Stimulated activated CD8-positive, alpha-beta memory T cell treated with anti-CD3 and anti-CD28 coated beads, Interleukin-15, amount 100 ng/mL, for 1 hour (primary cell): ENCODE measurements around the gene JAKMIP3.

Experiments
- DNase-seq: peaks from one replicate; pipeline ENCODE4 v3.0.0-alpha.2; 2020; ENCODE audit warnings: low read depth

JAKMIP3 gene

DNA sequence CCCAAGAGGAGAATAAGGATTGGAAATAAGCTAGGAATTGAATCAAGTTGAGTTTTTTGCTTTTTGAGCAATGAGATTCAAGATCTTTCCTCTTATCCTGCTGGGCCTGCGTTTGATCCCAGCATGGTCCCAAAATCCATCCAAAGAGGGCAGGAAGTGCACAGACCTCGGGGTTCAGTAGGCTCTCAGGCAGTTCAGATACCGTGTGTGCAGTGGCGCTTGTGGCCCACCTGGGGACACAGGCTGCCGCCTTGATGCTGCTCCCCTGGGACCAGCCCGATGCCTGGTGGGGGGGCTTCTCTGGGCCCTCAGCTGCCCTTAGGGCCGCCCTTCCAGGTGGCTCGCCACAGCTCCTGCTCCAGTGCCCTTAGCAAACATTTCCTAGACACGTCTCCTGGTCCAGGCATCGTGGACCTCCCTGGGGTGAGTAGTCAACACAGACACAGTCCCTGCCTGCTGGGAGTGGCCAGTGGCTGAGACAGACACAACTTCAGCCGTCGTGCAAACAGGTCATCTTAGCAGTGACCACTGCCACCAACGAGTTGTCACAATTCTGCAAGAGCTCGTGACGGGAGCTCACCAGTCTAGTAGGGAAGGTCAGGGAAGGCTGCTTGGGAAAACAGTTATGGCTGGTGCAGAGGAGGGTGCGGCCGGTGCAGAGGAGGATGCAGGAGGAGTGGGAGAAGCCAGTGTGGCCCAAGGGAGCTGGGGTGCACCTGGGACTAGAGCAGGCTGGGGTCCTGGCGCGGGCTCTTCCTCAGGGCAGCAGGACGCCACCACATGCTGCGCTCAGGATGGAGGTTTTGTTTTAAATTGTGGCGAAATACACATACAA lies 21.7 kb upstream of the JAKMIP3 start:
- no peak for DNase-seq

DNA sequence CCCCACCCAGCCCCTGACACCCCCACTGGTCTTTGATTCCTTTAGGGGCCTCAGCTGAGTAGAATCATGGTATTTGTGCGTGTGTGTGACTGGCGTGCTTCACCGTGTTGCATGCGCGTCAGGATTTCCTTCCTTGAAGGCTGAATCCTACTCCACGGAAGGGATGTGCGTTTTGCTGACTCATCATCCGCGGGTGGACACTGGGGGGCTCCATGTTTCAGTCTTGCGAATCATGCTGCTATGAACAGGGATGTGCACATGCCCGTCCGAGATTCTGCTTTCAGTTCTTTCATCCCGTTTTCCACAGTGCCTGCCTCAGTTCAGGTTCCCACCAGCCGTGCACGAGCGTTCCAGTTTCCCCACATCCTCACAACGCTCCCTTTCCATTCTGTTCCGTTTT lies 20.9 kb upstream of the JAKMIP3 start:
- no peak for DNase-seq

DNA sequence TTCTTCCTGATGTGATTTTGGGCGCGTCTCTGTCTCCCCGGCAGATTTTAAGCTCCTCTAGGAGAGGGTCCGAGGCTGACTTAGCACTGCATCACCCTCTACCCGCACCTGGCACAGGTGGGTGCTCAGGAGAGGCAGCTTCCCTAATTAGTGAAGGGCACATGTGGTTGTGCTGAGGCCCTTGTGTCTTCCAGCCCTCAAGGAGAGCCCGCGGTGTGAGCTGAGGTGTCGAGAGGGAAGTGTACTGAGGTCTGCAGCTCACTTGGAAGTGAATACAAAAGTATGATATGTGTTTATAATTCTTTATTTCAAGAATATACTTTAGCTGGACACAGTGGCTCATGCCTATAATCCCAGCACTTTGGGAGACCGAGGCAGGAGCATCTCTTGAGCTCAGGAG lies 20.4 kb upstream of the JAKMIP3 start:
- DNase-seq = no peak

DNA sequence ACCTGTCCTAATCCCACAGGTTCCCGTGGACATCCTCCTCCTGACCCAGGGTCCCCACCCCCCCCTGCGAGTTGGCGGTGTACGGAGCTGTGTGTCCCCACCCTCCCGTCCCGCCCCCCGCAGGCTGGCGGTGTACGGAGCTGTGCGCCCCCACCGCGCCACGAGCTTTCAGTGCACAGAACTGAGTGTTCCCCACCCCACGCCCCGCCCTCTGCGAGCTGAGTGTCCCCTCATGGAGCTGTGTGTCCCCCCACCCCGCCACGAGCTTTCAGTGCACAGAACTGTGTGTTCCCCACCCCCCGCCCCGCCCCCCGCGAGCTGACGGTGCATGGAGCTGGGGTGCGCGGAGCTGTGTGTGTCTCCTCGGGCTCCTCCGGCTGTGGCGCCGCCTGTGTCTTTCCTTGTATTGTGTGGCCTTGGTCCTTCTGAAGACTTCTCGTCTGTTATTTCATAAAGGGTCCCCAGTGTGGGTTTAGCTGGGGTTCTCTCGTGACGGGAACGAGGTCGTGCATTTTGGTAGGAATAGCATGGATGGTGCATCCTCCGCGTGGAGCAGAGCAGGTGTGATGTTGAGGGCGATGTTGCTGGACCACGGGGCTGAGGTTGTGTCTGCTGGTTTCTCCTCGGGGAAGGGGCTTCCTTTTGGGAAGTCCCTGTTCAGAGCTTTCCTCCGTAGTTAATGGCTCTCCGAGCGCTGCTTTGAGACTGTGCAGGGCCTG lies 18.0 kb upstream of the JAKMIP3 start:
- no peak for DNase-seq

DNA sequence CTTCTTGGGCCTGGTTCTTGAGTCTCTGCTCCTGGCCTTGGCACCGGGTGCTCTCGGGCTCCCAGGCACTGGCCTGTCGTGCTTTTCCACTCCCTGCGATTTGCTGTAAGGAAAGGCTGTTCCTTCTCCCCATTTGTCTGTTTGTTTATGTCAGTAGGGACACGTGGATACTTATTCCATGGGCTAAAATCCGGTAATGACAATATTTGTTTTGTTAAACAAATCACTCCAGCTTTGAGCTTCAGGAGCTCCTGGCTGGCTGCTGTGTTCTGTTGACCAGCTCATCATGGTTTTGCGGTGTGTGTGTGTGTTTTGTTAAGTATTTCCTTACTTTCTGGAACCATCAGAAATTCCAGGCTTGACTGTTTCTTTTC lies 17.5 kb upstream of the JAKMIP3 start:
- DNase-seq = no peak

DNA sequence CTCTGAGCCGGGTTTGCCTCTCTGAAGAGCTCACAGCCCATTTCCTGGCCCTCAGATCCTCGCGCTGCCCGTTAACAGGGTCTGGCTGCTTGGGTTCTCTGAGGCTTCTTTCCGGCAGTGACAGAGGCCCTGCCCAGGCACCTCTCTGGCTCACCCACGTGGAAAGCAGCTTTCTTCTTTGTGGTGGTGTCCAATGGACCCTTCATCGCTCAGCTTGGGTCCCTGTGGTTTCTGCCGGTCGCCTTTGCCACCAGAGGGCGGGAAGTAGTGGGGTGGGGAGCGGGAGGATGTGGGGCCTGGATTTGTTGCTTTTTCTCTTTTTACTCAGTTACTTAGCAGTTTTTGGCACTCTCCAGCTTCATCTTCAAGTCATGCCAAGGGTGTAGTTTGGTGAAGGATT lies 15.6 kb upstream of the JAKMIP3 start:
- DNase-seq = no peak

DNA sequence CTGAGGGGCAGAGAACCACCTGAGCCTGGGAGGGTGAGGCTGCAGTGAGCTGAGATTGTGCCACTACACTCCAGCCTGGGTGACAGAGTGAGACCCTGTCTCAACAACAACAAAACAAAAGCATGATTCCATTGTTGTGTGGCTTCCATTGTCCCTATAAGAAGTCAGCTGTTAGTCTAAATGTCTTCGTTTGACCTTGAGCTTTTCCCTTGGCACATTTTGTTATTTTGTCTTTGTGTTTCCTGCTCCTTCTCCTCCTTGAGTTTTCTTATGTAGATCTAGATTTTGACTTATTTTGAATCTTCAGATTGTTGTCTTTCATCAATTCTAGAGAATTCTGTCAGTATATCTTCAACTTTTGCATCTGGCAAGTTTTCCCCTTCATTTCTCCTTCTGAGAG lies 13.6 kb upstream of the JAKMIP3 start:
- DNase-seq = no peak

DNA sequence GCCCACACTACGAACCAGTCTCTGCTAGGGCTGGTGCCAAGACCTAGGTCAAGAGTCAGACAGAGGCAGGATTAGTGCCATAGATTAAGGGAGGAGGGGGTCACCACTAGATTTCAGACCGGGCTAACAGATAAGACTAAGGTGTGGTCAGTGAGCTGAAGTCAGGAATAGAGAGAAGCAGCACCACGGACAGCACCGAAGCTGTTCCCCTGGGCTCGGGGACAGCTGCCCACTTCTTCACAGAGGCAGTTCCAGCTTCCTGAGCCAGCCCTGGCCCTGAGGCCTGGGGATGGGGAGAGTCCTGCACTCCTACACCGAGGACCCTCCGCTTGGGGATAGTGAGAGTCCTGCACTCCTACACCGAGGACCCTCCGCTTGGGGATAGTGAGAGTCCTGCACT lies 11.2 kb upstream of the JAKMIP3 start:
- DNase-seq = no peak

DNA sequence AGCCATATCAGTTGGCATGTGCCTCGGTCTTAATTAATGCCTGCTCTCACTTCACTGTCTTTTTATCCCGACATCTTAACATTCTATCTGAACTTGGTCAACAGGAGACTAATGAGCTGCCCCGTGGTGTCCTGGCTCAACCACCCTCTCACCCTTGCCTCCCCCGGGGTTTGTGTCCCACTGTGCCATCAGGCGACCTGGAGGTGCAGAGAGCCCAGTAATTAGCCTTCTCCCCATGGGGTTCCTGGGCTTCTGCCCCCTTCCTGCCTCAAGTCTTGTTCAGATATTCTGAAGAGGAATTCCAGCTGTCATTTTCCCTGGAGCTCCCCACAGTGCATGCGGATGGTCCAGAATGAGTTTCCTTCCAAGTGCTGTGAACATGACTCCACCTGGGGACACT lies 10.1 kb upstream of the JAKMIP3 start:
- DNase-seq = no peak

DNA sequence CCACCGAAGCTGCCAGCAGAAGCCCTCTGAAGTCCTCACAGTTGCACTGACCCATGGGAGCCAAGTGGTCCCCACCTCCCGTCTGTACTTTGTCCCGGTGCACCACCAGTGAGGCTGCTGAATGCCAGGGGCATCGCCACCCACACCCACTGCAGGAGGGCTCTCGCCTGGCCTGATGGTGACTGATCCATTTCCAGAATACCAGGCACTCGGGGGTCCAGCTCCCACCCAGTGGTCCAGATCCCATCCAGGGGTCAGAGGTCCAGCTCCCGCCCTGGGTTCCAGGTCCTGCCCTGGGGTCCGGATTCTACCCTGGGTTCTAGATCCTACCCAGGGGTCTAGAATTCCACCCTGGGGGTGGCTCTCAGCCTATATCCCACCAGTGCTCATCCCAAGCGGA lies 9.1 kb upstream of the JAKMIP3 start:
- DNase-seq = no peak

DNA sequence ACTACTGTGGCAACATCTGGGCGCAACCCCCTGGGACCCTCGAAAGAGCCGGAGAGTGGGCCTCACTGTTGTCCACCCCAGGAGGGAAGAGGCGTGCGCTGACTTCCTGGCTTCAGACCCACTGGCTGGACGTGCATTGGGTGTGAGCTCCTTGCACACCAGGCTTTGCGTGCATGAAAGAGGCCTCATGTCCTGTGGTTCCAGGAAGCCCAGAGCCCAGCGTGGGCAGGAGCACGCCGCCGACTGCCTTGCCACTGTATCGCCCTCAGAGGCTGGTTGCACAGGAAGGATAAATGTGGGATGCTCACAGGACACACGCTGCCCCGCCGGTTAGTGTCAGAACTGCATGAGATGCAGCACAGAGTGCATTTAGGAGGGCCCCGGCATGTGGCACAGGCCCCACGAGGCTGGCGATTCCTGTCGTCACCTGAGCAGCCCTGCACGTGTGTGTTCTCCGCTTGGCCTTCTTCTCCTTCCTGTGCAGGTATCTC lies 8.5 kb upstream of the JAKMIP3 start:
- DNase-seq = no peak

DNA sequence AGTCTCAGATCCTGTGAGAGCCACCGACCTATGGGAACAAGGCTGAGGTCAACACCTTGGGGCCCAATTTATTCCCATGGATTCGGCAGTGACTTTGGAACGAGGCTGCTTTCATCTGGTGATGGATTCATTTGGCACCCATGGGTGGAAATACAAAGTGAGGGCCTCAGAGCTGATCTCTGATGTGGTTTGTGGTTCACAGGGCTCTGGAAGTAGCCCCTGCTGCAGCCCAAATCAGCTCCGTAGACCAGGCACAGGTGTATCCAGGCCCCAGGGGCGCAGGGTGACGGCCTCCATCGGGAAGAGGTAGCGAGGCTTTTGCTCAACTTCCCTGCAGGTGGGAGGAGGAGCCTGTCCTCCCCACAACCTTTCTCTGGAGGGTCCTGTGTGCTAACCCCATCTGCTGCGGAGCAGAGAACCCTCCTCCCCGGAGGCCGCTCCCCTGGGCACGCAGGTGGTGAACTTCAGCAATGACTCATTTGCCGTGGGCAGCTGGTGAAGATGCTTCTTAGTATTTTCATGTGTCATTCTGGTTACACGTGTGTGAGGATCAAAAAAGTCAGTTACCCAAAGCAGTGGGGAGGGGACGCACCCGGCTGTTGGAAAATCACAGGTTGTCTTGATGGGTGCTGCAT lies 7.5 kb upstream of the JAKMIP3 start:
- no peak for DNase-seq

DNA sequence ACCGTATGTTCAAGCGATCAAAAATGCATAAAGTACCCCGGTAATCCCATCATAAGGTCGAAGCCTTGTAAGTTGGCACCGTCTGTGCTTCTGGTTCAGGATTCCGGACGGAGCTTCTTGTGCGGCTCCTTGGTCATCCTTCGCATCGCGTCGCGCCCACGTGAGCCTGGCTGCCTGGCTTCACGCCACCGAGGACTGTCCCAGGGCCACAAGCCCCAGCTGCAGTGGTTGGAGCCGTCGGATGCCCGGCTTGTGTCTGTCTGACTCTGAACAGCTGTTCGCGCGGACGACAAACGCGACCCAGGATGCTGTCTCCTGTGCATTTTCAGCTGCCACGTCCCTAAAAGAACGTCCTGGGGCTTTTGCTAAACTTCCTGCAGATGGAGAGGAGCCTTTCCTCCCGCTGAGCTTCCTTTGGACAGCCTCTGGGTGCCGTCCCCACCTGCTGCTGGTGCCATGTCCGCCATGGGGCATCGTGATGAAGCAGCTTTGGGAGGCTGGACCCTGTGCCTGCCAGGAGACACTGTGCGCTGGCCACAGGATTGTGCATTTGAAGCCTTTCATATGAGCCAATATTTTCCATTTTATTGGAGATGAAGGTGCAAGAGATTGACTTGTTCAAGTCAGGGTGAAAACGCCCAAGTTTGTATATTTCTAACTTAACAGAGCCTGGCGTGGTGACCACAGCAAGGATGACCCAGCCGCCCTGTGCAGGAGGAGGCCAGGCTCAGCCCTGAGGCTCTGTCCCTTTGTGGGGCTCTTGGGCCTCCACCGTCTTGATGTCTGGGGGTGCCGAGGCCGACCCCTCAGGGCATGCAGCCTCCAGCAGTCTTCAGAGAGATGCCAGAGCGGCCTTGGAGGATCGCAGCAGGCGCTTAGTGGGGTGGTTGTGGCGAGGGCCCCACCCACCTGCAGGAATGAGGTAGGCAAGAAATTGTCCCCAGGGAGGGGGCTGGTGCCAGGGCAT lies 6.7 kb upstream of the JAKMIP3 start:
- no peak for DNase-seq

DNA sequence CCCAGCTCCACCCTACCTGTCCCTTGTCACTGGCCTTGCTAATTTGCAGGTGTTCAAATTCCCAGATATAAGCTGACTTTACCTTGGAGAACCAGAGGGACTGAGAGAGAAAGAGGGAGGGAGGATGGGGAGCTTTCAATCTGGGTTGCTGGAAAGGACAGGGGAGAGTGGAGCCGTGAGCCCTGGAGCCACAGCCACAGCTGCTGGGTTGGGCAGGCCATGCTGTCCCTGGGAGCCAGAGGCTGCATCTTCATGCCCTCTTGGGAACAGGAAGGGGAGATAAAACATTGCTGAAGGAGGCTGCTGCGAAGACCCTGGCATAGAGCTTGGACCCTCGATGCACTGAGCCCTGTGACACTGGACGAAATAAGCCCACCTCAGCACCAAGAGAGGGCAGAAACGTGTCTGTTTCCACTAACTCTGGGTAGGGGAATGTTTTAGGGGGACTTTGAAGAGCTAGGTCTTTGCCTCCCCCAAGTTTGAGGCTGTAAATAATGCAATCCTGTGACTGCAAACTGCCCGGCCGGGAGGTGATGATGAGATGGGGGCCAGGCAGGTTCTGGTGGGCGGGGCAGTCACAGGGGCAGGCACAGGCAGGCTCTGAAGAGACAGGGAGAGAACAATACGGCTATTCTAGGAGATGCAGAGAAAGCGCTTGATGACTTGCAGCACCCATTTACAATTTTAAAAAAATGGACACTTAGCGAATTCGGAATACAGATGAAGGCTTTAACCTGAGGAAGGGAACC lies 5.8 kb upstream of the JAKMIP3 start:
- no peak for DNase-seq

DNA sequence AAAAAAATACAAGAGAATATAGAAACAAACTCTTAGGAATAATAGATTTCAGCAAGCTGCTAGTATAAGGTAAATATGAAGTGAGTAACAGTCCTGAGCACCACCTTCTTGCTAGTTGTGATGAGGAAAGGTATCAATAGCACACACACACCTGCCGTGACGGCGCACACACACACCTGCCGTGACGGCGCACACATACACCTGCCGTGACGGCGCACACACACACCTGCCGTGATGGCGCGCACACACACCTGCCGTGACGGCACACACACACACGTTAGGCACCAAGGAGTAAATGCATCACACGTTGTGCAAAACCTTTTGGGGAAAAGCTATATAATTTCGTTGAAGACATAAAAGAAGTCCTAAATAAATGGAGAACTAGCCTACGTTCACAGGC lies 4.7 kb upstream of the JAKMIP3 start:
- no peak for DNase-seq

DNA sequence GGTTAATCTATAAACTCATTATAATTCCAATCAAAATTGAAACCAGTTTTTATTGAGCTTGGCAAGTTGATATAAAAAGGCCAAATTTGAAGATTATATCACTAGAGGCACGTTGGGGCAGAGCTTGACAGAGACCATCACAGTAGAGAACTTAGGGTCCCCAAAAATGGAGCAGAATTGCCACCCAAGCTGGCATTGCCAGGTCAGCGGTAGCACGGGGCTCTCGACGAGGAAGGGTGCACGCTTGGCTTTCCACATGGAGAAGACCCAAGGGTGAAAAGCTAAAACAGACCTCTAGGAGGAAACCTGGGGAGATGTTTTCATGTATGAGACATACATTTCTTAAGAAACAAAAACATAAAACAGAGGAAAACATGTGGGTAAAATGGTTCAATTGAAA lies 4.3 kb upstream of the JAKMIP3 start:
- DNase-seq = no peak

DNA sequence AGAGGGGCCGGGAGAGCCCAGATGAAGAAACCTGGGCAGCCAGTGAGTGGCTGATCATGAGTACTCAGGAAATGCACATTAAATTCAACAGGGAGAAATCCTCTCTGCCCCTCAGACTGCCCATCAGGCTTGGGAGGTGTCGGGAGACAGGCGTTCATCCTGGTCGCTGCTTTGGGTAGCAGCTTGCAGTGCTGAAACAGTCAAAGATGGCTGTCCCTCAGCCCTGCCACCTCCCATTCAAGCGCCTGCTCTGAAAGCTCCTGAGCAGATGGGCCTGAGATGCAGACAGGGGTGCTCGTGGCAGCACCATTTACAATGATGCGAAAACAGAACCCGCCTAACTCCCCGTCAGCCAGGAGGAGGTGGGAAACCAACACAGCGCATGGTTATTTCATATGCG lies 3.6 kb upstream of the JAKMIP3 start:
- no peak for DNase-seq

DNA sequence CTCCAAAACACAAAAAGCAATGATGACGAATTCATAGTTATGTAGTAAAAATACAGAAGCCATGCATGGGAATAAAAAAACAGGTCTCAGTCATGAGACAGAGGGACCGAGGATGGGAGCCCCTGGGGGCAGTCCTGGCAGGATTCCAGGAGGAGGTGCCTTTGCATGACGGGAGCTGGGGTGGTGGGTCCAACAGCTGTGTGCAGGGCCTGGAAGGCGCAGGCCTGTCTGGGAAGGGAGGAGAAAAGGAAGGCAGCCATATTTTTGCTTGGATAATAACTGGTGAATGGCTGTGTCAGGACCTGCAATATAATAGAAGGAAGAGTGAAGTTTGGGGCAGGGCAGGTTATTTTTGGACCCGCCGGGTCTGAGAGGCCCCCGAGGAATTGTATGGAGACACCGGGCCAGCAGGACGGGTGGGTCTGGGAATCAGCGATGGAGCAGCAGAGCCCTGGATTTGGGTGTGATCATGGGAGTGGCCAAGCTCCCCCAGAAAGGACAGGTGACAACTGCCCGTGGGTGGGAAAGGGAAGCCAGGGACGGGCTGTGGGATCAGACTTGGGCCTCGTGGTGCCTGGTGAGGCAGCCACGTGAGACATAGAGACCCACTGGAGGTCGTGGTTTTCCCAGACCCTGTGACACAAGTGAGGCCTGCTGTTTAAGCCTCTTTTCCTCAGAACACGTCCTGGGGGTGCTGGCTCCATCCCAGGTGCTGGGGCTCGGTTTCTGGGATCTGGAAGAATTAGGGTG lies 2.9 kb upstream of the JAKMIP3 start:
- no peak for DNase-seq

DNA sequence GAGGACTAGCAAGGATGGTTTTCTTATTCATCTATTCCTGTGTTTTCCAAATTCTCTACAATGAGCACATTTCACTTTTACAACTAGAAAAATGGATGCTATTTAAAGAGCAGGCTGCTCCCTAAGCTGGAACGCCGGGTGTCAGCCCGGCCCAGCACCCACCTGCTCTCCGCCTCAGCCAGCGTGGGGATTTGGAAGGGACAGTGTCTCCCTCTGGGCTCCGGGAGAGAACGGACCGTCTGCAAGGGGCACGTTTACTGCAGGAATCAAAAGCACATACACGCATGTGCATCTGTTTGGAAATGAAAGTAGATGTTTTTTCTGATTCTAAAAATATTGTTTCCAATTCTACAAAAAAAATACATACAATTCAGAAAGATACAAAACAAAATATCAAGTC lies 2.3 kb upstream of the JAKMIP3 start:
- DNase-seq = no peak

DNA sequence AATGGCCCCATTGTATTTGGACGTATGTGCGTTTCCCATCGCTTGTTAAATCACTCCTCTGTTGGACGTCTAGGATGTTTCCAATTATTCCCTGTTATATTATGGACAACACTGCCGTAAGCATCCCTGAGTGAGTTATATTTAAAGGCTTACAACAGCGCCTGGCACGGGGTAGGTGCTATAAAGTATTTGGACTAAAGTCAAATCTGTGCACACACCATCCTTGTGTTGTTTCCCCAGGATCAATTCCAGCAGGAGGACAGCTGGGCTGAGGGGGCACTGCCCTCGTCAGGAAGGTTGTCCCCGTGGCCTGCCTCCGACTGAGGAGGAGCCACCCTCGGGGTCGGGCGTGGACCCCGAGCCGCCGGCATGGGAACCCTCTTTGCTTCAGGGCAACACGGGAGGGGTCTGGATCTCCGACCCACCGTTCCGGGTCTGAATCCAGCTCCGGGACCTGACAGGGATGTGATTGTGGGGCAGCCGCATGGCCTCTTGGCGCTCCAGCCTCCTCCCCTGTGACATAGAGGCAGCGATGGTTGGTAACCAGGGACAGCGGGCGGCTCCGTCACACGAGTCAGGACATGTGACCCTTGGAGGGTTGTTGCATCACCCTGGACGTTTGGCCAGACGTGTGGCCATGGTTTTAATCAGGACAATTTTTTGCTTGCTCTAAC lies 1.5 kb upstream of the JAKMIP3 start:
- no peak for DNase-seq
